Measurements from ENCODE around the gene FCHSD2. TPM values are rescaled to one million over a fixed set of nuclear protein-coding genes. Genes with fewer than 3 reads are reported as not detected.
"Not testable (repeated sequence)": the region's sequence is repeated elsewhere in the genome, so short reads cannot be mapped to it uniquely, and the experiment has no call there.

FCHSD2 gene
- total RNA-seq, 1 experiment from 2014 or later, result 10.3 TPM

DNA sequence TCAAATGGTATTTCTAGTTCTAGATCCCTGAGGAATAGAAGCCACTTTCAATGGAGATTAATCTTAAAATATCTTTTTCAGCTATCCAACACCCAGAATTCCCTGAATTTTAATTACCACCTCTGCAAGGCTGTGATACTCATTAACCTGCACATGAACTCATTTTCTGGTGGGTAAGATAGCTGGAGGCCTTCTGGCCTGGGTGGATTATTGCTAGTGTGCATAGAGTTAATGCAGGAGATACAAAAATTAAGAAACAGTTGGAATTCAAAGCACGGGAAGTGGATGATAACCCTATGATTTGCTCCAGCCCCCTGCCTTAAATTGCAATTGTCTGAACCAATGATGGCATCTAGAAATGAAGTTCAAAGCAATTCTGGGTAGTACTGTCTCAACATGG is 212.9 kb downstream of the FCHSD2 start:
- no peak for DNase-seq (ENCODE audit: low read depth)

DNA sequence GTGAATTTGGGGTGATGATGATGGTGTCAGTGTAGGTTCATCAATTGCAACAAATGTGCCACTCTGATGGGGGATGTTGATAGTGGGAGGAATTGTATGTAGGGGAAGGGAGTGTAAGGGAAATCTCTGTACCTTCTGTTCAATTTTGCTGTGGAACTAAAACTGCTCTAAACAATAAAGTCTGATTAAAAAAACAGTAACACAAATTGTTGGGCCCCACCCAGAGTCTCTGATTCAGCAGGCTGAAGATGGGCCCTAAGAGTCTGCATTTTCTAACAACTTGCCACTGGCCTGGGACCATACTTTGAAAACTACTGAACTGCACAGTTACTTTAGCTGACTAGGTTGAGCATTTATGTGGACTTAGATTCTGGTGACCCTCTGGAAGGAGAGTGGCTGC is 214.7 kb downstream of the FCHSD2 start:
- DNase-seq (ENCODE audit: low read depth), result no peak

DNA sequence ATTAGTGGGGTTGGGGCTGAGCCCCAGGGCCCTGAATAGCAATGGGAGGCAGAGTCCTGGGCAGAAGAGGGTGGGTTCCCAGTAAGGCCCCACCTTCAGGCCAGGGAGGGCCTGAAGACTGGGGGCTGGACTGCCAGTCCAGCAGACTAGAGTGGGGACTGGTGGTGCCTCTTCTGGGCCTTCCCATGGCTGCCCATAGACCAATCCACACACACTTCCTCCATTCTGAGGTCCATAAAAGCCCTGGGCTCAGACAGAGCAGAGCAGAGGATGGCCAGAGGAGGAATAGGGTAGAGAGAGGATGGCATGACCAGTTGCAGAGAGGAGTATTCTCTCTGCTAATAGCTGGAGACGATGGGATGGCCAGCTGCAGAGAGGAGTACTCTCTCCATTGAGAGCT is 216.0 kb downstream of the FCHSD2 start:
- DNase-seq (ENCODE audit: low read depth), result no peak

DNA sequence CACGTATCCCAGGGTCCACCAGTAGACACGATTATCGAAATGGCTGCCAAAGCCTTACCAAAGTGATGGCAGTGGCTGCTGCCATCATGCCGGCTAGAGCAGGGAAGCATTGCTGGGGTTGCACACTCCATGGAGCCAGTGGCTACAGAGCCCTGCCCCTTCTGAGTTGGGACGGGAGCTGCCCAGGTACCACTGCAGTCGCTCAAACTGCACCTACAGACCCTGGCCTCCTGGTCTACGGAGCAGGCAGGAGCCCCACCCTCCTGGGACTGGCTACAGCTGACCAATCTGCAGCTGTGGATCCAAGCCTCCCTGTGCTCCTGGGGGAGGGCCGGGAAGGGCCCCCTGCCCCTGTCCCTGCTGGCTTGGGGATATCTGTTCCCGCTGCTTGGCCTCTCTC is 216.5 kb downstream of the FCHSD2 start:
- DNase-seq (ENCODE audit: low read depth), result no peak

DNA sequence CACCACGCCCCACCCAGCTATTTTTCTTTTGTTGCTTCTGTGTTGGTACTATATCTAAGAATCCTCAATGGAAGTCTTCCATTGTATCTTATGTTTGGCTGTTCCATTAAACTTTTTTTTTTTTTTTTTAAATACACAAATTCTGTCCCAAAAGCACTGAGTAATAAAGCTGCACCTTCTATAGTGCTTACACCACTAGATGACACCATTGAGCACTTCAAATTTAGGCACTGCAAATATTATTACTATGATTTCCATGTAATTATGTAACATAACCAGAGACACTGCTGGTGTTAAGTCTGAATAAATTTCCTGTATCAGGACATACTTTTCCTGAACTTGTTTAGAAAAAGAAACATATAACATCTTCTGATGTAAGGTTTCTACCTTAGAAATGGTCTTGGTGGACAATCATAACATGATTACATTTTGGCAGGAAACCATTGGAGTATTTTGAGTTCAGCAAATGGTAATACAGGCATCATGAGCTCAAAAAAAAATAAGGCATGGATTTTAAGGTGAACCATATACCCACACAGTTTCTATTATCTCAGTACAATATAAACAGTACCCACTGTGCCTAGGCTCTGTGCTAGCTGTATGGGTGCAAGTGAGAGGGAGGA is 217.4 kb downstream of the FCHSD2 start:
- DNase-seq (ENCODE audit: low read depth), result peak; percentile 31

DNA sequence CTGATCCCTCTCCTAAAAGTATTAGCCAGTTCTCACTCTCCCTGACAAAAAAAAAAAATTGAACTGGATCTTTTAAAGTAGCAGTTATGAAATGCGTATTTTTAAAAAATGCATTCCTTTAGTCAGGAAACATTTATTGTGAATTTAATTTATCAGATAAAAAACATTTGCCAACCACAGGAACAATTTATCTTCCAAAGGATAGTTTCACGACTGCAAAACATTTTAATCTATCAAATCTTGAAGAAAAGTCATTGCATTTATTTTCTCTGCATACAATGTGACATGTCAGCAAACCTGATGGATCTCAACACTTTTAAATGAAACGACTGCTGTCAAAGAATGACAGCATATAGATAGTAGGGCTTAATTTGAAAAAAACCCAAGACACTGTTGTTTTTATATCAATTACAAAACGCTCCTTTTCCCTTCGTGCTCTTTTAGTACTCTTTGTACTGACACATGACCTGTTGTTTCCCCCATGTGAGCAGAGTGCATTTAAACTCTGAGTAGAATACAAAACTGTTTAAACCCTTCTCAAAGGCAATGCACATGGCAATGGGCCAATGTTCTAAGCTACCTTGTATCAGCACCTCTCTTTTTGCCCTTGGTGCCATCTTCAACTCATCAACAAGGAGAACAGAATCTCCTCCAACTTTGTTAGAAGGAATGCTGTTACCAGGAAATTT is 220.9 kb downstream of the FCHSD2 start:
- no peak for DNase-seq (ENCODE audit: low read depth)

DNA sequence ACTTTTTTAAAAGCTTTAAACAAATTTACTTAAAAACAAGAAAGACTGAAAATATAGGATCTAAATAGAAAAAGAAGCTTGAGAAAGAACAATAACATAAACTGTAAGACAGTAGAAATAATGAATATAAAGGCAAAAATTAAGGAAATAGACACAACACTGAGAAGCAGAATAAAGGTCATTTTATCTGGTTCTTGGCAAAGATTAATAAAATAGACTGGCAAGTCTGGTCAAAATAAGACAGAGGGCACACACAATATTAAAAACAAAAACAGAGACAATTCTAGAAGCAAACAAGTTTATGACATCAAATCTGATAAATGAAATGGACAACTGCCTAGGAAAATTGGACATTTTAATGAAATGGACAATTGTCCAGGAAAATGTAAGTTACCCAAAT is 222.1 kb downstream of the FCHSD2 start:
- no peak for DNase-seq (ENCODE audit: low read depth)

DNA sequence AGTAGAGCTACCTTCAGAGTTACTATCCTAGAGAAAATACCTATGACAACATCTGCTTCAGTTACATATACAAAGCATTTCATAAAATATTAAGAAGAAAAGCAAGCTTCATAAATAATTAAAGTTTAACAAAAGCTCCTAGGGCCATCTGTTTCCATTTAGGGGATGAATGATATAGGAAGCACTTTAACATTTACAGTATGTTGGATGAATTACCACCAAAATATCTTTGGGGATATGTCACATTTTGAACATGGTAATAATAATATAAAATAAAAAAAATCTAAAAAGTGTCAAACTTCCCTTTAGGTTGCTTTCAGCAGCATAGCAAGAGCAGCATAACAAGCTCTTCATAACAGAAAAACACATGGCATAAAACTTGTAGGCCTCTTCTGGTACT is 223.3 kb downstream of the FCHSD2 start:
- no peak for DNase-seq (ENCODE audit: low read depth)

DNA sequence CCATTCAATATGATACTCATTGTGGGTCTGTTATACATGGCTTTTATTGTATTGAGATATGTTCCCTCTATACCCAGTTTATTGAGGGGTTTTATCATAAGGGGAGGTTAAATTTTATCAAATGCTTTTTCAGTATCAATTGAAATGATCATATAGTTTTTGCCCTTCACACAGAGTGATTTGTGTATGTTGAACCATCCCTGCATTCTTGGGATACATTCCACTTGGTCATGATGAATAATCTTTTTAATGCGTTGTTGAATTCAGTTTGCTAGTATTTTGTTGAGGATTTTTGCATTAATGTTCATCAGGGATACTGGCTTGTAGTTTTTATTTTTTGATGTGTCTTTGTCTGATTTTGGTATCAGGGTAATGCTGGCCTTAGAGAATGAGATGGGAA is 229.9 kb downstream of the FCHSD2 start:
- peak; percentile 10 for DNase-seq (ENCODE audit: low read depth)

DNA sequence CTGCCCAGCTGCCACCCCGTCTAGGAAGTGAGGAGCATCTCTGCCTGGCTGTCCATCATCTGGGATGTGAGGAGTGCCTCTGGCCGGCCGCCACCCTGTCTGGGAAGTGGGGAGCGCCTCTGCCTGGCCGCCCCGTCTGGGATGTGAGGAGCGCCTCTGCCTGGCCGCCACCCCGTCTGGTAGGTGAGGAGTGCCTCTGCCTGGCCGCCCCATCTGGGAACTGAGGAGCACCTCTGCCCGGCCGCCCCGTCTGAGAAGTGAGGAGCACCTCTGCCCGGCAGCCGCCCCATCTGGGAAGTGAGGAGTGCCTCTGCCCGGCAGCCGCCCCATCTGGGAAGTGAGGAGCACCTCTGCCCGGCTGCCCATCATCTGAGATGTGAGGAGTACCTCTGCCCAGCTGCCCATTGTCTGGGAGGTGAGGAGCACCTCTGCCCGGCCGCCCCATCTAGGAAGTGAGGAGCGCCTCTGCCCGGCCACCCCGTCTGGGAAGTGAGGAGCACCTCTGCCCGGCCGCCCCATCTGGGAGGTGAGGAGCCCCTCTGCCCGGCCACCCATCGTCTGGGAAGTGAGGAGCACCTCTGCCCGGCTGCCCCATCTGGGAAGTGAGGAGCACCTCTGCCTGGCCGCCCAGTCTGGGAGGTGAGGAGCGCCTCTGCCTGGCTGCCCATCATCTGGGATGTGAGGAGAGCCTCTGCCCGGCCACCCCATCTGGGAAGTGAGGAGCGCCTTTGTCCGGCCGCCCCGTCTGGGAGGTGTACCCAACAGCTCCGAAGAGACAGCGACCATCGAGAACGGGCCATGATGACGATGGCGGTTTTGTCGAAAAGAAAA is 232.3 kb downstream of the FCHSD2 start:
- not testable (repeated sequence) for DNase-seq (ENCODE audit: low read depth)

DNA sequence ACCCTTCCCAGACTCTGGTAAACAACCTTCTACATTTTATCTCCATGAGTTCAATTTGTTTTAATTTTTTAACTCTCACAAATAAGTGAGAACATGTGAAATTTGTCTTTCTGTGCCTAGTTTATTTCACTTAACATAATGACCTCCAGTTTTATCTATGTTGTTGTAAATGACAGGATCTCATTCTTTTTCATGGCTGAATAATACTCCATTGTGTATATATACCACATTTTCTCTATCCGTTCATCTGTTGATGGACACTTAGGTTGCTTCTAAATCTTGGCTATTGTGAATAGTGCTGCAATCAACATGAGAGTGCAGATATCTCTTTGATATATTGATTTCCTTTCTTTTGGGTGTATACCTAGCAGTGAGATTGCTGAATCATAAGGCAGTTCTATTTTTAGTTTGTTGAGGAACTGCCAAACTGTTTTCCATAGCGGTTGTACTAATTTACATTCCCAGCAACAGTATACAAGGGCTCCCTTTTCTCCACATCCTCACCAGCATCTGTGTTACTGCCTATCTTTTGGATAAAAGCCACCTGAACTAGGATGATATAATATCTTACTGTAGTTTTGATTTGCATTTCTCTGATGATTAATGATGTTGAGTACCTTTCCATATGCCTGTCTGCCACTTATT is 234.0 kb downstream of the FCHSD2 start:
- DNase-seq (ENCODE audit: low read depth), result peak; percentile 18

DNA sequence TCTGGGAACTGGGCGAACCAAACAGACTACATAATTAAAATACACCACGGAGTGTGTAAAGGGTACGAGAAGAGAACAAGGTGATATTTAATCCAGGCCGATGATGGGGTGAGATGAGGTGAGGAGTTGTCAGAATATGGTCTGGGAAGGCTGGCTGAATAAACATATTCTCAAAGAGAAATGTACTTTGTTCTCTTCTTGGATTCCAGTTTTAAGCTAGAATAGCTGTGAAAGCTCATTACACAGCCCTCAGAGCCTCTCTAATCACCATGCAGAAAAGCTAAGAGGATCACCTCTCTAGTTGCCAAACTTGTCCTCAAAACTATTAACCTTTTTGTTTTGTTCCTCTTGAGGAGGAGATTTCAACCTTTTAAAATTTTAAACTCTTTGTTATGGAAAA is 238.1 kb downstream of the FCHSD2 start:
- no peak for DNase-seq (ENCODE audit: low read depth)

DNA sequence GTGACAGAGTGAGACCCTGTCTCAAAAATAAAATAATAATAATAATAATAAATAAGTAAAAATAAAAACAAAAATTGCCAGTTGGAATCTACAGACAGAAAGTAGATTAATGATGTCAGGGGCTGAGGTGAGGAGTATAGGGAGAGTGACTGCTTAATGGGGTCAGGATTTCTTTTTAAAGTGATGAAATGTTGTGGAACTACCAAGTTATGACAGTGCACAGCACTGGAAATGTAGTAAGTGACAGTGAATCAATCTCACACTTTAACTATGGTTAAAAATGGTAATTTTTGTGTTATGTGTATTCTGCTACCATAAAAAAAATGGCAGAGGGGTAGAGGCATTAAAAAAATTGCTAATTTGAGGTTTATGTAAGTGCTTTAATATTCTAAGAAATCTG is 240.7 kb downstream of the FCHSD2 start:
- no peak for DNase-seq (ENCODE audit: low read depth)

DNA sequence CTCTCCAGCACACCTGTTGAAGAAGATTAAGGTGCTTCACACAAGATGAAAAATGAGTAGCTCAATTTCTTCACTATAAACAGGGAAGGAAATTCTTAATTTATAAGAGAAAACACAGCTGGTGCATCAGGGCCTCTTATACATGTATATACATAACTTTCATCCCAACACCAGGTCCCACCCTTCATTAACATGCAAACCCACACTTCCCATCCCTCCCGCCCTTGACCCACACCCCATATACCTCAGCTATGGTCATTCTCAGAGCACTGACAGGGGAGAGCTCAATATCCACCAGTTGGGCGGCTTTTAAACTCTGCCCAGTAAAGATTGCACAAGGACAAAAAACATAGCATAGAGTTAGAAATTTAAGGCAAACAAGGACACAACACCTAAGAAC is 242.1 kb downstream of the FCHSD2 start:
- no peak for DNase-seq (ENCODE audit: low read depth)

DNA sequence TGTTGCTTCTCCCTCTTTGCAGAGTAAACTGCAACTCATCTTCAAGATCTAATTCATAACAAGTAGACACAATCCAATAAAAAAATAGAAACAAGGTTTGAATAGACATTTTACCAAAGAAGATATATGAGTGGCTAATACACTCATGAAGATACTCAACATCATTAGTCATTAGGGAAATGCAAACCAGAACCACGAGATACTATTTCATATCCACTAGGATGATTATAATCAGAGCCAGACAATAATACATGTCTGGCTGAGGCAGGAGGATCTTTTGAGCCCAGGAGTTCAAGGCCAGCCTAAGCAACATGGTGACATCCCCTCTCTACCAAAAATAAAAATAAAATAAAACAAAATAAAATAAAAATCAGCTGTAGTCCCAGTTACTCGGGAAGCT is 242.9 kb downstream of the FCHSD2 start:
- peak; percentile 3 for DNase-seq (ENCODE audit: low read depth)

DNA sequence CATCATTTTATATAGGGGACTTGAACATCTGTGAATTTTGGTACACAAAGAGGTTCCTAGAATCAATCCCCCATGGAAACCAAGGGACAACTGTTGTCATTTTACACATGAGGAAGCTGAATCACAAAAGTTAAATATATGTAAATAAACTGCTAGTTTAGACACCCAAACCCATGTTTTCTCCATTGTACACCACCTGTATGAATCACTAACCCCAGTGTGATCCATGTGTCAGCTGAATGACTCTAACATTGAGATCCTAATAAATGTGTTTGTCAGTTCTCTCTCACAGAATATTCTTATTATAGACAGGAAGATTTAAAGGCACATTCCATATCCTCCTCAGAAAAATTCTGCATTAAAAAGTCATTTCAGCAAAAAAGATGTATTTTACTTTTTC is 244.6 kb downstream of the FCHSD2 start:
- peak; percentile 14 for DNase-seq (ENCODE audit: low read depth)

DNA sequence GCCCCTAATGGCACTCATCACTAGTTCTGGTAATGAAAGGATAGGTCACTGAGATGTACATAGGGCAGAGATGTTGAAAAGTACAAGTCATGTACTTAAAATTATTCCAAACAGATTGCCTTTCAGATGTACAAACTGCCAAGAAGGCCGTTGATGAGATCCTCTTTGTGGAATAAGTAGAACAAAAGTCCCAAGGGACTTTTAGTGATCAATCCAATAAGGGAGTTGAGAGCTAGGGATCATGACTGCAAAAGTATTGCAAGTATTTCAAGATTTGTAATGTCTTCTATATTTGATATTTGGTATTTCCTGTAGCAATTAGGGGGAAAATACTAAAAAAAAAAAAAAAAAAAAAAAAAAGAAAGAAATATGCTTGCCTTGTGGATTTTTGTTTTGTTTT is 245.7 kb downstream of the FCHSD2 start:
- no peak for DNase-seq (ENCODE audit: low read depth)

DNA sequence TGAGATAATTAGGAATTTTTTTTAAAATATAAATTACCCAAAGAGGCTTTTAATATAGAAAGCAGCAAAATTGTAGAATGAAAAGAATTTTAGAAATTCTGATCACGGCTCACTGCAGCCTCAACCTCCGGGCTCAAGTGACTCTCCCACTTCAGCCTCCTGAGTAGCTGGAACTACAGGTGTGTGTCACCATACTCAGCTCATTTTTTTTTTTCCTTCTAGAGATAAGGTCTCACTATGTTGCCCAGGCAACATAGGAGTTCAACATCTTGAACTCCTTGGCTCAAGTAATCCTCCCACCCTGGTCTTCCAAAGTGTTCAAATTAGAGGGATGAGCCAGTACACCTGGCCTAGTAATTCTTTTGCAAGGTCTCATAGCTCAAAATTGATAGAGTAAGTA is 251.2 kb downstream of the FCHSD2 start:
- DNase-seq (ENCODE audit: low read depth), result no peak

DNA sequence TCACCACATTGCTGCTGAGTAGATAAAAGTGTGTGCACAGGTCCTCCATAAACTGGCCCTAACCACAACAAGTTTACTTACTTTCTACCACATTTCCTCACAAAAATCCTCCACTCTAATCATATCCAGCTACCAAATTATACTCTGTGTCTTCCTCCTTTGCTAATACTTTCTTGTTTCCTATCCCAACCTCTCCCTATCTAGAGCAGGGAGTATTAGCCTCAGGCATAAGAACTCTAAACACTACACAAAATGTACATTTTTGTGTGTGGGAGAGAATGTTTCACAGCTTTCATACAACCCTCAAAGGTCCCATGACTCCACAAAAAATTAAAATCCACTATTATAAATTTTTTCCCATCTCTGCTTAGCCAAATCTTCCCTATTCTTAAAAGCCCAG is 255.5 kb downstream of the FCHSD2 start:
- no peak for DNase-seq (ENCODE audit: low read depth)

DNA sequence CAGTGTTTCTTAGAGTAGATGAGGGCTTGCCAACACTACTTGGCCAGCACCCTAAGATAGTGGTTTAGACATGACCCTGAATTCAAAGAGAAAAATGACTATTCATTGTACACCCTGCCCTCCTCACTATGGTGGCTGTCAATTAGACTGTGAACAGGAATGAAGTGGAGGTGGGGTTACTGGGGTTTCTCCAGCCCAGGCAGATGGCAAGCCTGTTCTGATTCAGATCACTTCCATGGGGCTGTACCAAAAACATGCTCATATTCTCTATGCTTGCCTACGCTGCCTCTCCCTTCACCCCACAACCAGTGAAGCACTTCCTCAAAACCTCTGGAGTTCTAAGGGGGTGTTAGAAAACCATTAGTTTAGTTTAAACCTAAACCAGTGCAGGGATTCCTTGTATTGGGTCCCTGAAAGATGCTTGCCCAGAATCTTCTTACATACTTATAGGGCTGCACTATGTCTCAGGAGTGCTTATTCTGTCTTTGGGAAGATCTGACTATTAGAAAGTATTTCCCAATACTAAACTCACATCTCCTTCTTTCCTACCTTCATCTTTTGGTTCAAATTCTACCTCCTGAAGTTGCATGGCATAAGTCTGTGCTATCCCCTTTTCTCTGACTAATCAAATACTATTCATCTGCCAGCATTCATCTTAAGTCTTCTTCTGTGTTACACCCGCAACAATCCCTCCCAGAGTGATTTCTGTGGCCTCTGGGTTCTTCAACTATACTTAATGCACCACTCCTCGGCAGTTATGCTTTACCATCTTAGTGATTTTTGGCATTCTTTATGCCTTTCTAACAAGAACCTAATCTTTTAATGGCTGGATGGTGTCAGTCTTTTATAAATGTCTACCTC is 256.1 kb downstream of the FCHSD2 start:
- DNase-seq (ENCODE audit: low read depth), result no peak

DNA sequence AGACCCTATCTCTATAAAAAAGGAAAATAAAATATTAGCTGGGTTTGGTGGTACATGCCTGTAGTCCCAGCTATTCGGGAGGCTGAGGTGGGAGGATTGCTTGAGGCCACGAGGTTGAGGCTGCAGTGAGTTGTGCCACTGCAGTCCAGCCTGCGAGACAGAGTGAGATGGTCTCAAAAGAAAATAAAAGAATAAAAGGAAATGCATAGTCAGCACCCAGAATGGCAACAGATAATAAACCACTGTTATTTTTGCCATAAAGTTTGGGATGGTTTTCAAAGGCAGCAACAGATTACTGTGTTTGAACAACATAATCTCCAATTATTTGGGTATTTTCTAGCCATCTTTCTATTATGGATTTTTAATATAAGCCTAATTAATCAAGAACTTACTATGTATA is 266.0 kb downstream of the FCHSD2 start:
- no peak for DNase-seq (ENCODE audit: low read depth)

DNA sequence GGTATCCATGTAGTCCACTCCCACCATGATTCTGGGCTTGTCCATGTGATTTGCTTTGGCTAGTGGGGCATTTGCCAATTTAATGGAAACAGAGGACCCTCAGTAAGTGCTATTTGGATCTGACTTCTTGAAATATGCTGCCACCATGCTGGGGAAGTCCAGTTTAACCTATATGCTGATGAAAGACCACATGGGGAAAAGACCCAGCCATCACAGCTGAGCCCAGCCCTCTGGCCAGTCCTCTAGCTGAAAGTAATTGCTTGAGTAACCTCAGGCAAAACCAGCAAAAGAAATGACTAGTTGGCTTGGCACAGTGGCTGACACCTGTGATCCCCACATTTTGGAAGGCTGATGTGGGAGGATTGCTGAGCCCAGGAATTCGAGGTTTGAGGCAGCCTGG is 266.4 kb downstream of the FCHSD2 start:
- DNase-seq (ENCODE audit: low read depth), result no peak
